ENCODE results near the gene CD160.

The CD160 gene

DNA sequence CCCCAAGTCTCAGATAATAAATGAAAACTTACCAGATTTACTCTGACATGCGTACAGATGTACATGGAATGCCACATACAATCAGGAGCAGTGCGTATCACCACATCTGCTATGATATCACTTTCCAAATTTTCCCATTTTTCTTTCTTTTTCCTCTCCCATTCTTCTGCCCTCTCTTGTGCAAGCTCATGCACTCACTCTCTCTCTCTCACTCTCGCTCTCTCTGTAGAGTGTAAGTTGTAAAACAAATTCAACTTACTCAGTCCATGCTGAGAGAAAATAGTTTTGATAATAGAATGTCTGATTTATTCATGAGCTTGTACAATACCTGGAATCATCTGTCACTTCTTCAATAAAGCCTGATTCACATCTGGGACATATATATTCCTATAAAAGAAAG, 69.3 kb downstream of the CD160 start:
- intact Hi-C loops (cut with DNase I), result no loop called here
- DNase-seq, result no peak
